WTC11 (cell line): ENCODE measurements around the gene IL1RAPL1.

Experiments used
- ETV6 ChIP-seq: sonication (generic); formaldehyde crosslinking; IDR thresholded peaks from 2 replicates; pipeline ENCODE4 v1.8.1; 2022; ENCODE audit warnings: mild to moderate bottlenecking, missing genetic modification reagents
- IRF2 ChIP-seq: sonication (generic); formaldehyde crosslinking; IDR thresholded peaks from 2 replicates; pipeline ENCODE4 v1.8.0; 2022; ENCODE audit warnings: low read depth, missing genetic modification reagents, borderline replicate concordance
- JAZF1 ChIP-seq: fragments of 250-450 bp; sonication (Bioruptor Pico); IDR thresholded peaks from 2 replicates; pipeline ENCODE4 v1.9.0; 2021; ENCODE audit warnings: moderate library complexity, mild to moderate bottlenecking, inconsistent platforms
- SOX15 ChIP-seq: fragments of 250-450 bp; sonication (Bioruptor Pico); IDR thresholded peaks from 2 replicates; pipeline ENCODE4 v1.9.0; 2021; ENCODE audit warnings: mild to moderate bottlenecking
- TCF7 ChIP-seq: sonication (generic); formaldehyde crosslinking; IDR thresholded peaks from 2 replicates; pipeline ENCODE4 v1.8.0; 2022; ENCODE audit warnings: mild to moderate bottlenecking, low read depth, missing genetic modification reagents, moderate library complexity
- TEAD1 ChIP-seq: sonication (generic); formaldehyde crosslinking; IDR thresholded peaks from 2 replicates; pipeline ENCODE4 v1.8.0; 2022; ENCODE audit warnings: mild to moderate bottlenecking, missing genetic modification reagents
- ZNF121 ChIP-seq: sonication (generic); formaldehyde crosslinking; IDR thresholded peaks from 2 replicates; pipeline ENCODE4 v1.8.0; 2023; ENCODE audit warnings: missing genetic modification reagents
- TF ChIP-seq, protein P1 (sequence below): fragments of 200-600 bp; IDR thresholded peaks from 2 replicates; pipeline ENCODE4 v1.8.0; 2022; ENCODE audit warnings: antibody characterized with exemption
- TF ChIP-seq, protein P2 (sequence below): sonication (generic); formaldehyde crosslinking; IDR thresholded peaks from 2 replicates; pipeline ENCODE4 v1.8.1; 2023; ENCODE audit warnings: mild to moderate bottlenecking, missing genetic modification reagents, borderline replicate concordance
- TF ChIP-seq, protein P3 (sequence below): sonication (generic); formaldehyde crosslinking; IDR thresholded peaks from 2 replicates; pipeline ENCODE4 v1.8.1; 2022; ENCODE audit warnings: low read depth, mild to moderate bottlenecking, moderate library complexity, missing genetic modification reagents, borderline replicate concordance

DNA sequence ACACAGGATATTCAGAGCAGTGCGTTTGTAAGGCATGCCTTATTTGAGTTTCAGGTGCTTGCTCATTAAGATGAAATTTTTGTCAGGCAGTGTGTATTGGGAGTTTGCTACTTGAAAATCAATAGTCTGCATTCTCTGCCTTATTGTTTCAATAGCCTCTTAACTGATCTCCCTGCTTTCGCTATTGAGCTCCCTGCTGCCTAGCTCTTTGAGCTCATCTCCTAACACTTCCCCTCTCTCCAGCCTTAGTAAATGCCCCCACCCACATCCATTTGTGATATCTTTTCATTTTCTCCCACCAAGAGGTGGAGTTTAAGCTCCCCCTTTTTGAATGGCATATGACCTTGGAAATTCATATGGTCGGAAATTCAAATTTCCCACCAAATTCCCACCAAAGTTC is 256.6 kb downstream of the IL1RAPL1 start:
- TF ChIP-seq, protein P1, sequence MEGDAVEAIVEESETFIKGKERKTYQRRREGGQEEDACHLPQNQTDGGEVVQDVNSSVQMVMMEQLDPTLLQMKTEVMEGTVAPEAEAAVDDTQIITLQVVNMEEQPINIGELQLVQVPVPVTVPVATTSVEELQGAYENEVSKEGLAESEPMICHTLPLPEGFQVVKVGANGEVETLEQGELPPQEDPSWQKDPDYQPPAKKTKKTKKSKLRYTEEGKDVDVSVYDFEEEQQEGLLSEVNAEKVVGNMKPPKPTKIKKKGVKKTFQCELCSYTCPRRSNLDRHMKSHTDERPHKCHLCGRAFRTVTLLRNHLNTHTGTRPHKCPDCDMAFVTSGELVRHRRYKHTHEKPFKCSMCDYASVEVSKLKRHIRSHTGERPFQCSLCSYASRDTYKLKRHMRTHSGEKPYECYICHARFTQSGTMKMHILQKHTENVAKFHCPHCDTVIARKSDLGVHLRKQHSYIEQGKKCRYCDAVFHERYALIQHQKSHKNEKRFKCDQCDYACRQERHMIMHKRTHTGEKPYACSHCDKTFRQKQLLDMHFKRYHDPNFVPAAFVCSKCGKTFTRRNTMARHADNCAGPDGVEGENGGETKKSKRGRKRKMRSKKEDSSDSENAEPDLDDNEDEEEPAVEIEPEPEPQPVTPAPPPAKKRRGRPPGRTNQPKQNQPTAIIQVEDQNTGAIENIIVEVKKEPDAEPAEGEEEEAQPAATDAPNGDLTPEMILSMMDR: no peak
- no peak for TF ChIP-seq TCF7
- no peak for TF ChIP-seq ETV6 (CRISPR knock-in tag)
- TF ChIP-seq IRF2 (CRISPR knock-in tag): no peak
- no peak for TF ChIP-seq SOX15 (CRISPR knock-in tag)
- TF ChIP-seq, protein P2, sequence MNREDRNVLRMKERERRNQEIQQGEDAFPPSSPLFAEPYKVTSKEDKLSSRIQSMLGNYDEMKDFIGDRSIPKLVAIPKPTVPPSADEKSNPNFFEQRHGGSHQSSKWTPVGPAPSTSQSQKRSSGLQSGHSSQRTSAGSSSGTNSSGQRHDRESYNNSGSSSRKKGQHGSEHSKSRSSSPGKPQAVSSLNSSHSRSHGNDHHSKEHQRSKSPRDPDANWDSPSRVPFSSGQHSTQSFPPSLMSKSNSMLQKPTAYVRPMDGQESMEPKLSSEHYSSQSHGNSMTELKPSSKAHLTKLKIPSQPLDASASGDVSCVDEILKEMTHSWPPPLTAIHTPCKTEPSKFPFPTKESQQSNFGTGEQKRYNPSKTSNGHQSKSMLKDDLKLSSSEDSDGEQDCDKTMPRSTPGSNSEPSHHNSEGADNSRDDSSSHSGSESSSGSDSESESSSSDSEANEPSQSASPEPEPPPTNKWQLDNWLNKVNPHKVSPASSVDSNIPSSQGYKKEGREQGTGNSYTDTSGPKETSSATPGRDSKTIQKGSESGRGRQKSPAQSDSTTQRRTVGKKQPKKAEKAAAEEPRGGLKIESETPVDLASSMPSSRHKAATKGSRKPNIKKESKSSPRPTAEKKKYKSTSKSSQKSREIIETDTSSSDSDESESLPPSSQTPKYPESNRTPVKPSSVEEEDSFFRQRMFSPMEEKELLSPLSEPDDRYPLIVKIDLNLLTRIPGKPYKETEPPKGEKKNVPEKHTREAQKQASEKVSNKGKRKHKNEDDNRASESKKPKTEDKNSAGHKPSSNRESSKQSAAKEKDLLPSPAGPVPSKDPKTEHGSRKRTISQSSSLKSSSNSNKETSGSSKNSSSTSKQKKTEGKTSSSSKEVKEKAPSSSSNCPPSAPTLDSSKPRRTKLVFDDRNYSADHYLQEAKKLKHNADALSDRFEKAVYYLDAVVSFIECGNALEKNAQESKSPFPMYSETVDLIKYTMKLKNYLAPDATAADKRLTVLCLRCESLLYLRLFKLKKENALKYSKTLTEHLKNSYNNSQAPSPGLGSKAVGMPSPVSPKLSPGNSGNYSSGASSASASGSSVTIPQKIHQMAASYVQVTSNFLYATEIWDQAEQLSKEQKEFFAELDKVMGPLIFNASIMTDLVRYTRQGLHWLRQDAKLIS (CRISPR knock-in tag): no peak
- TF ChIP-seq, protein P3, sequence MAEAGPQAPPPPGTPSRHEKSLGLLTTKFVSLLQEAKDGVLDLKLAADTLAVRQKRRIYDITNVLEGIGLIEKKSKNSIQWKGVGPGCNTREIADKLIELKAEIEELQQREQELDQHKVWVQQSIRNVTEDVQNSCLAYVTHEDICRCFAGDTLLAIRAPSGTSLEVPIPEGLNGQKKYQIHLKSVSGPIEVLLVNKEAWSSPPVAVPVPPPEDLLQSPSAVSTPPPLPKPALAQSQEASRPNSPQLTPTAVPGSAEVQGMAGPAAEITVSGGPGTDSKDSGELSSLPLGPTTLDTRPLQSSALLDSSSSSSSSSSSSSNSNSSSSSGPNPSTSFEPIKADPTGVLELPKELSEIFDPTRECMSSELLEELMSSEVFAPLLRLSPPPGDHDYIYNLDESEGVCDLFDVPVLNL (CRISPR knock-in tag): no peak
- TF ChIP-seq JAZF1: no peak
- TF ChIP-seq ZNF121 (CRISPR knock-in tag): no peak
- TF ChIP-seq TEAD1: no peak
